ENCODE results near the gene ENTR1.
"Not testable (repeated sequence)": the region's sequence is repeated elsewhere in the genome, so short reads cannot be mapped to it uniquely, and the experiment has no call there.

The ENTR1 gene

GRCh38 chr9:136438548-136439480 lies 28.4 kb upstream of the ENTR1 start:
- DNase-seq (ENCODE audit: low read depth) = peak; percentile 45

- DNase-seq (ENCODE audit: low read depth) = no peak
These were observed 27.6 kb upstream of the ENTR1 start for GRCh38 chr9:136437839-136438547.

DNA sequence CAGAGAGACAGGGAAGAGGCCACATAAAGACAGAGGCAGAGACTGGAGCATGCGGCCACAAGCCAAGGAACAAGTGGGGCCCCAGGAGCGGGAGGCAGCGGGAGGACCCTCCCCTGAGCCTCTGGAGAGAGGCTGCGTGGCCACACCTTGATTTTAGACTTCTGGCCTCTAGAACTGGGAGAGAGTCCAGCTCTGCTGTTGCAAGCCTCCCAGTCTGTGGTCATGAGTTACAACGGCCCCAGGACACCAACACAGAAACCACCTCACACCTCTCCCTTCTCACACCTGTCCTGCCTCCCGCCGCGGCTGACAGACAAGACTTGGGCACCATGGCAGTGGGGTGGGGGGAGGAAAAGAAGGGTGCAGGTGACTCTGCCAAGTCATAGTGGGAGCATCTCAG lies 27.0 kb upstream of the ENTR1 start:
- no peak for DNase-seq (ENCODE audit: low read depth)

- no peak for DNase-seq (ENCODE audit: low read depth)
These were observed 25.7 kb upstream of the ENTR1 start for GRCh38 chr9:136436055-136436634.

DNA sequence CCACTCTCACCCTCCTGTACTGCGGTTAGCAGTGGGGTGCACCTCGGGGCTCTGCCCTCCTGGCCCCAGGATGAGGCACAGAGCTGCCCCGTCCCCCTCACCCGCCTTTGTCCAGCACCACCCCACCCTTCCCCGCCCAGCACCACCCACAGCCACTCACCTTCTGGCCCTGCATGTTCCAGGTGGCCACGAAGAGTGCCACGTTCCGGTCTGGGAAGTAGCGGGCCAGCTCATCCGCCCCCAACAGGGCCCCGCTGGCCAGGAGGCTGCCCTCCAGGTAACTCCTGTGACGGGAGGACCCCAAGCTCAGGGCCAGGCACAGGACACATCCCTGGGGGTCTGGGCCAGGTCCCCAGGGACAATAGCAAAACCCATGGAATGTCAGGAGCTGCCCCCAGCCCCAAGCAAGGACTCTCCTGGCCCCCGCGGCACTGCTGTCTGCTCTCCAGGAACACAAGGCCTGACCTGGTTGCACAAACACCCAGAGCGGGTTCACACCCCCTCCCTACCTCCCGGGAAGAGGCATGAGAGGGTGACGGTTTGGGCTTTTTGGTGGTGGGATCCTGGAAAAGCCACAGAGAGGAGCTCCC lies 24.3 kb upstream of the ENTR1 start:
- no peak for DNase-seq (ENCODE audit: low read depth)

DNA sequence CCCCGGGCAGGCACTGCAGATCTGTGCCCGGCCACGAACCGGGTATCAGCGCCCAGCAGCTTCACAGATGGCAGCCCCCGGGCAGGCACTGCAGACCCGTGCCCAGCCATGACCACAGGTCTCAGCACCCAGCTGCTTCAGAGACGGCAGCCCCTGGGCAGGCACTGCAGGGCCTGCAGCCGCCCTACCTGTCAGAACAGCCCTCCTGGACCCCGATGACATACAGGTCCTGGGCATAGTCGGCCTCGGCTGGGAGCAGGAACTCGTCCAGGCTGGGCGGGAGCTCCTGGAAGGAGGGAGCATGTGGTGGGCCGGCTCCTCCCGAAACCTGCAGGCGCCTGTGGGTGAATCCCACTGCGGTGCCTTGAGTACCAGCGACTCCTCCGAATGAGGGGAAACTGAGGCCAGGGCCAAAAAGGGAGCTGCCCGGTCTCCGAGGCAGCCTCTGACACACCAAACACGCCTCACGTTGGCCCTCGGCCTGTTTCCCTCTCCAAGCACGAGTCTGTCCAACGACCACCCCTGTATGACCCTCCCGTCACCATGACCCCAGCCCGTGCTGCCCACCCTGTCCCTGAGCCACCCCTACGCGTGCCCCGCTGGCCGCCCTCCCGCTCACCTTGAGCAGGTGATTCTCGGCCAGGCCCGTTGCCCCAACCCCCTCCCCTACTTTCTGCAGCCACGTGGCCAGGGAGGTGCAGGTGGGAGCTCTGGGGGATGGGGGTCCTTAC lies 23.6 kb upstream of the ENTR1 start:
- DNase-seq (ENCODE audit: low read depth) = no peak

GRCh38 chr9:136433043-136433715 lies 22.8 kb upstream of the ENTR1 start:
- no peak for DNase-seq (ENCODE audit: low read depth)

GRCh38 chr9:136432591-136432990 lies 22.2 kb upstream of the ENTR1 start:
- no peak for DNase-seq (ENCODE audit: low read depth)

GRCh38 chr9:136431782-136432350 lies 21.5 kb upstream of the ENTR1 start:
- no peak for DNase-seq (ENCODE audit: low read depth)

DNA sequence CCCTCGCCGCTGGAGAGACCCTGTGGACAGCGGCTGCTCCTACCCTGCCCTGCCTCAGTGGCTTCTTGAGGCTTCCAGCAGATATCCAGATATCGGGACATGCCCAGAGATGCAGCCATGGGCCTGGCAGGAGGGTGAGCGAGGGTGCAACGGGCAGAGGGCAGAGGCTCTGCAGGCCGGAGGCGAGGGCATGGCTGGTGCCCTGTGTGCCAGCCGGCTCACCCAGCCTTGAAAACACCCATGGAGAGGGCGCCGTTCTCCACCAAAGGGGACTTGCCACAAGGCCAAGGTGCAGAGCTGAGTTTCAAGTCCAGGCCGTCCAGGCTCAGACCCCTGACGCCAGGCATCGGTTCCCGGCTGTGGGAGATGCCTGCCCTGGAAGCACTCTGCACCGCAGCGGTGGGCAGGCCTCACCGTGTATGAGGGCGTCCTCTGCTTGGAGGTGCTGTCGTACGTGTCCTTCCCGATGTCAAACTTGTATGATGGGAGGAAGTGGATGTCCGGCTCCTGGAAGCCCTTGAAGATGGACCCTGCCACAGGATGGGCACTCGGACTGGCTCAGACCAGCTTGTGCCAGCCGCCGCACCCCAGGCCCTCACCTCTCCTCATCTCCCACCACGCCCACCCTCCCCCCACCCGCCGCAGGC lies 20.3 kb upstream of the ENTR1 start:
- no peak for DNase-seq (ENCODE audit: low read depth)

DNA sequence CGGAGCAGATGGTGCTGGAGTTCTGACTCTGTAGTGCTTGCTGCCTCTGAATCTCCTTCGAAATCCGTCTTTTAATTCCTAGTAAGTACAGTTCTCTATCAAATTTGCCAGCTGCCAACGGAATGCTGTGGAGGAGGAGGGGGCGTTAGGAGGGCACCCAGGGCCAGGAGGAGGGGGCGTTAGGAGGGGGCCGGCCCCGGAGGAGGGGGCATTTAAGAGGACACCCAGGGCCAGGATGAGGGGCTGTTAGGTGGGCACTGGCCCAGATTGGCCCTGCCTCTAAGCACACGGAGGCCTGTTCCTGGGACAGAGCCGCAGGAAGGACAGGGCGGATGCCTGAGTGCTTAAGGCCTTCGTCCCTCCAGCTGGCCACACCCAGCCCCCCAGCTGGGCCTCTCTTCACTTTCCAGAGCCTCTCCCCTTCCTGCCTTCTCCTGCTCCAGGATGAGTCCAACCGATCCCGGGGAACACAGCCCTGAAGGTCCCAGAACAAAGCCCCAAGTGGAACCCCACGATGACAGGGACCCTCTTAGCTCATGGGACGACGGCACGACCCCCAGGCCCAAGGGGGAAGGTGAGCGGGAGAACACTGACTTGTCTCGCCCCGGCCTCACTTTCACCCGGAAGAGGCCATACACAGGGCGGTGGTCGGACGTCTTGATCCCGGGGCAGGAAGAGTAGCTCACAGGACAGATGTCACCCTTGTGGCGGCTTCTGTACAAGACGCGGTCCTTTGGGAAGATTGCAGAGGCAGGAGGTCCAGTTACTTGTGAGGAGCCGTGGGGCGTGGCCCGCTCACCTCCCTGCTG lies 19.5 kb upstream of the ENTR1 start:
- no peak for DNase-seq (ENCODE audit: low read depth)

- DNase-seq (ENCODE audit: low read depth) = no peak
These were observed 18.7 kb upstream of the ENTR1 start for GRCh38 chr9:136429075-136429628.

DNA sequence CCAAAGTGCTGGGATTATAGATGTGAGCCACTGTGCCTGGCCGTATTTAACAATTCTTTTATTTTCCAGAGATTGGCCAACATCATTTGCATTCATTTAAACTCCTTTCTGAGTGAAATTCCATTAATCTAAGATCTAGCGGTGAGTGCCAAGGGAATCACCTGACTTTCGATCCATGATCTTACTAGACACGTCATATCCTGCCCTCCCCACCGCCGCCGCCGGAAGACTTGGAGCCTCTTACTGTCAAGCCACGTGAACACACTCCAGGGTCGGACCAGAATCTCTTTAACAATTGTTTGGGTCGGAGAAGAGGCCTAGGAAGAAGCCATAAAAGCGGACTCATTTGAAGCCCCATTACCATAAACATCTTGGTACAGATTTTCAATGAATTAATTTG lies 16.4 kb upstream of the ENTR1 start:
- no peak for DNase-seq (ENCODE audit: low read depth)

- not testable (repeated sequence) for DNase-seq (ENCODE audit: low read depth)
These were observed 15.0 kb upstream of the ENTR1 start for GRCh38 chr9:136425367-136425766.

- DNase-seq (ENCODE audit: low read depth) = no peak
These were observed 14.4 kb upstream of the ENTR1 start for GRCh38 chr9:136424750-136425362.

GRCh38 chr9:136423432-136424146 lies 13.2 kb upstream of the ENTR1 start:
- DNase-seq (ENCODE audit: low read depth) = no peak

DNA sequence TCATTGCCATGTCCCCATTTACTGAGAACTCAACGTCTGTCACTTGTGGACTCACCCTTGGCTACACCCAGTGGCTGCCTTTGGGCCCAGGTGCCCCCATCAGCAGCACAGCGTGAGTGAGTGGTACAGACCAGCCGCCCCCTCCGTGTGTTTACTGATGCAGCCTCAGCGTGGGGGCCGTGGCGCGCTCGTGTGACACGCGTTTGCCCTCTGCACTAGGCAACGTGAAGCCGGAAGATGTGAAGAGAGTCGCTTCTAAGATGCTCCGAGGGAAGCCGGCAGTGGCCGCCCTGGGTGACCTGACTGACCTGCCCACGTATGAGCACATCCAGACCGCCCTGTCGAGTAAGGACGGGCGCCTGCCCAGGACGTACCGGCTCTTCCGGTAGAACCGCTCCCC lies 12.5 kb upstream of the ENTR1 start:
- no peak for DNase-seq (ENCODE audit: low read depth)

- no peak for DNase-seq (ENCODE audit: low read depth)
These were observed 11.4 kb upstream of the ENTR1 start for GRCh38 chr9:136421791-136422190.

Measured in activated T-cell treated with anti-CD3 and anti-CD28 coated beads for 1 hour (primary cell).